Colonic mucosa (tissue), 4 donors: ENCODE data around the gene IFNL2. TPM values are rescaled to one million over a fixed set of nuclear protein-coding genes. Genes with fewer than 3 reads are reported as not detected.
"Not testable (repeated sequence)": the region's sequence is repeated elsewhere in the genome, so short reads cannot be mapped to it uniquely, and the experiment has no call there.

Experiments
- DNase-seq: peaks from one replicate; pipeline ENCODE4 v3.0.0-alpha.2; 2020
- H3K27ac ChIP-seq: fragments of 200-600 bp; one replicate; pipeline ENCODE4 v1.8.0; 2021
- H3K27me3 ChIP-seq: fragments of 200-600 bp; one replicate; pipeline ENCODE4 v1.8.0; 2021
- H3K36me3 ChIP-seq: fragments of 200-600 bp; one replicate; pipeline ENCODE4 v1.8.0; 2021
- H3K4me1 ChIP-seq: fragments of 200-600 bp; one replicate; pipeline ENCODE4 v1.8.0; 2021; ENCODE audit warnings: mild to moderate bottlenecking
- H3K4me3 ChIP-seq: fragments of 200-600 bp; one replicate; pipeline ENCODE4 v1.8.0; 2021
- H3K9ac ChIP-seq, 2 donors: one replicate each; pipeline ENCODE4 v1.7.0; 2013; ENCODE audit warnings: control low read depth in 2 of 2, low read depth in 2 of 2, low read length in 2 of 2
- H3K9me3 ChIP-seq: fragments of 200-600 bp; one replicate; pipeline ENCODE4 v1.8.0; 2021
- intact Hi-C: fragments of 100-400 bp; cut with DNase I; formaldehyde crosslinking; loops from one replicate; pipeline ENCODE4 v1.14.1; 2022
- total RNA-seq, 2 donors: library from RNA; stranded (reverse); fragmentation: NEBNext Ultra II Directional in 1 of 2; extraction: Animal tissue kit (Norgen Biotek cat#: 25700) in 1 of 2; gene quantifications; one replicate each; pipeline ENCODE4 v1.2.1, GENCODE V29; 2021
- TF ChIP-seq, protein P1 (sequence below): fragments of 200-600 bp; IDR thresholded peaks from one replicate; pipeline ENCODE4 v1.8.0; 2022; ENCODE audit warnings: antibody characterized with exemption, mild to moderate bottlenecking
- donor health status: healthy.
- donor health status: DM: no; HTN: no; CAD: no.
- donor health status: DM: no; HTN: no; CAD: no.

IFNL2 gene
- total RNA-seq, 2 donors from 2014 or later = not detected

DNA sequence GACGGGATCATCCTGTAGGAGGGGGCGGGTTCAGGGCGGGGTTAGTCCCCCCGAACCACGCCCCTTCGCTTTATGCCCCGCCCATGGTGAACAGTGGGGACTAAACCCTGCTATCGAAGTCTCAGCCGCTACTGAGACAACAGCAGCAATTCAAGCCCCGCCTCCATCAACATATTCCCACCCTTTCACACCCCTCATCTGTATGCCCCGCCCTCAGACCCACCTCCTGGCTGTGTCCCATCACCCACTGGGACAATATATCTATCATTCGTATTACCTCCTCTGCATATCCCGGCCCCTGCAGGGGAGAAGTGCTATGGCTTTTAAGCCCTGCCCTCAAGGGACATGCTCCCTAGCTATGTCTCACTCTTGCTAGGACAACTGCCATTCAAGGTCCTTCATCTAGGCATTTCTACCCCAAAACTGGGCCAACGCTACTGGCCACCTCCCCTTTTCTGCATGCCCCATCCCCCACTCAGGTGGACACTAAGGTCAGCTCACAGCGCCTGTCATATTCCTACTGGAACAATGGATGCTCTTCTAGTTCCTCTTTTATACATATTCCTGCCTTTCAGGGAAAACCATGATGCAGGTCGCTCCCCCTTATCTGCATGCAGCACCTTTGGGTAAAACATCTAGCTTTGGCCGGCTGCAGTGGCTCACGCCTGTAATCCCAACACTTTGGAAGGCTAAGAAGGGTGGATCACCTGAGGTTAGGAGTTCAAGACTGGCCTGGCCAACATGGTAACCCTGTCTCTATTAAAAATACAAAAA is 40.5 kb downstream of the IFNL2 start:
- Histone ChIP-seq H3K9ac (no peak overlapping the region), H3K4me3 (no peak overlapping the region), H3K27me3 (peaks cover 20% of the 10 kb centered on the region), H3K9me3 (no peaks in the 10 kb centered on the region), H3K27ac (no peak overlapping the region), H3K36me3 (no peaks in the 10 kb centered on the region), H3K4me1 (peaks cover 6% of the 10 kb centered on the region)
- intact Hi-C loops = no loop called here
- TF ChIP-seq, protein P1, sequence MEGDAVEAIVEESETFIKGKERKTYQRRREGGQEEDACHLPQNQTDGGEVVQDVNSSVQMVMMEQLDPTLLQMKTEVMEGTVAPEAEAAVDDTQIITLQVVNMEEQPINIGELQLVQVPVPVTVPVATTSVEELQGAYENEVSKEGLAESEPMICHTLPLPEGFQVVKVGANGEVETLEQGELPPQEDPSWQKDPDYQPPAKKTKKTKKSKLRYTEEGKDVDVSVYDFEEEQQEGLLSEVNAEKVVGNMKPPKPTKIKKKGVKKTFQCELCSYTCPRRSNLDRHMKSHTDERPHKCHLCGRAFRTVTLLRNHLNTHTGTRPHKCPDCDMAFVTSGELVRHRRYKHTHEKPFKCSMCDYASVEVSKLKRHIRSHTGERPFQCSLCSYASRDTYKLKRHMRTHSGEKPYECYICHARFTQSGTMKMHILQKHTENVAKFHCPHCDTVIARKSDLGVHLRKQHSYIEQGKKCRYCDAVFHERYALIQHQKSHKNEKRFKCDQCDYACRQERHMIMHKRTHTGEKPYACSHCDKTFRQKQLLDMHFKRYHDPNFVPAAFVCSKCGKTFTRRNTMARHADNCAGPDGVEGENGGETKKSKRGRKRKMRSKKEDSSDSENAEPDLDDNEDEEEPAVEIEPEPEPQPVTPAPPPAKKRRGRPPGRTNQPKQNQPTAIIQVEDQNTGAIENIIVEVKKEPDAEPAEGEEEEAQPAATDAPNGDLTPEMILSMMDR = no peak
- peak; percentile 34 for DNase-seq

GRCh38 chr19:39309305-39309670 is 41.1 kb downstream of the IFNL2 start:
- H3K4me3 ChIP-seq, H3K27ac ChIP-seq, H3K9me3 ChIP-seq, DNase-seq, H3K4me1 ChIP-seq, H3K36me3 ChIP-seq, intact Hi-C loops, H3K9ac ChIP-seq: not testable (repeated sequence)
- H3K27me3 ChIP-seq = peaks cover 20% of the 10 kb centered on the region

DNA sequence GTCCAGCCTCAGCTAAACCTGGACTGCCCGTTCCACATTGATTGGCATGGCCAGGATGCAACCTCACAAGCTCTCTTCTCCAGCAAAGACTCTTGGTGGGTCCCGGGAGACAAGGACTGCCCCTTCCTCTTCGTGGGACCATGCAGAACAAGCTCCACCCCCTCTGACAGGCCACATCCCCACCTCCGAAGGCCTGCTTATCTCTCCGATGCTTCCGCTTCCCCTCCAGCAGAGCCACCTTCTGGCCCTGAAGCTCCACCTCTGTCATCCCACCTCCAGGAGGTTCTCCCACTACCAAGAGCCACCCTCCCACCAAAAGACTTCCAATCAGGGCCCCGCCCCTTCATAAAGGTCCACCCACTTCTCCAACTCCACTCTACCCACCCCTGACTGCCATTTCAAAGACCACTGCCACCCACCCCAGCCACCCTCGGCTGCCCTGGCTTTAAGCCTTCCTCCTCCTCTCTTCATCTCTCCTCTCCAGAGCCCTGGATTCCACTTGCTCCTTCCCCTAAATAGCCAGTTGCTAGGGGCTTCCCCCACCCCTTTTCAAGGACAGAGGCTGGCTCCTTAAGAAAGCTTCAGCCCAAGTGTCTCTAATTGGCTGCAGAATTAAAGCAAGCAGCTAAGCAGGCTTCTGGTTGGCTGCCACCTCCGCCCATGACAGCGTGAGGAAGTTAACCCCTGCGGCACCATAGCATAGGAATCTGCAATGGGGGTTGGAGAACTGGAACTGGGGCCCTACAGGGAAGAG is 42.5 kb downstream of the IFNL2 start:
- DNase-seq = no peak
- no peak overlapping the region for H3K9ac ChIP-seq
- H3K9me3 ChIP-seq = no peaks in the 10 kb centered on the region
- H3K4me3 ChIP-seq = no peak overlapping the region
- peaks cover 20% of the 10 kb centered on the region for H3K27me3 ChIP-seq
- intact Hi-C loops = no loop called here
- H3K4me1 ChIP-seq = peaks cover 6% of the 10 kb centered on the region
- H3K36me3 ChIP-seq = no peaks in the 10 kb centered on the region
- TF ChIP-seq, protein P1 = no peak
- no peak overlapping the region for H3K27ac ChIP-seq

GRCh38 chr19:39314016-39314728 is 46.0 kb downstream of the IFNL2 start:
- no peaks in the 10 kb centered on the region for H3K9me3 ChIP-seq
- DNase-seq = no peak
- TF ChIP-seq, protein P1 = no peak
- no peaks in the 10 kb centered on the region for H3K4me1 ChIP-seq
- no peak overlapping the region for H3K4me3 ChIP-seq
- no peaks in the 10 kb centered on the region for H3K27me3 ChIP-seq
- intact Hi-C loops = no loop called here
- no peaks in the 10 kb centered on the region for H3K36me3 ChIP-seq
- no peak overlapping the region for H3K27ac ChIP-seq
- no peak overlapping the region for H3K9ac ChIP-seq

DNA sequence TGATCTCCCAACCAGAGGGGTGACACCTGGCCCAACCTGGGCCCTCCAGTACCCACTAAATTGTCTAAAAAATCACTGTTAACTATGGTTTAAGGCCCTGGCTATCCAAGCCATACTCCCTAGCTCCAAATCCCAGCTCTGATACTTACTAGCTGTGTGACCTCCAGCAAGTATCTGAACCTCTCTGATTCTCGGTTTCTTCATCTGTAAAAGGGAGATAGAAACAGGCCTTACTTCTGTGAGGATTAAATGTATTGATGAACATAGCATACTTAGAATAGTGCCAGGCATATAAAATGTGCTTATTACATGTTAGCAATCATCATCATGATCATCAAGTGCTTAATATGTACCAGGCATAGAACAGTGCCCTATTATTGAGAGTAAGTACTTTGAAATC is 47.7 kb downstream of the IFNL2 start:
- Histone ChIP-seq H3K27ac (no peak overlapping the region), H3K36me3 (no peaks in the 10 kb centered on the region), H3K9ac (no peak overlapping the region), H3K4me3 (no peak overlapping the region), H3K4me1 (no peaks in the 10 kb centered on the region), H3K9me3 (no peaks in the 10 kb centered on the region), H3K27me3 (no peaks in the 10 kb centered on the region)
- intact Hi-C loops = no loop called here
- TF ChIP-seq, protein P1 = no peak
- DNase-seq = no peak
